ENCODE measurements around the gene GPS2. TPM values are rescaled to one million over a fixed set of nuclear protein-coding genes. Genes with fewer than 3 reads are reported as not detected.

Gene GPS2
- total RNA-seq, 4 donors from 2014 or later: 69.5 to 130 (median 100) TPM

DNA sequence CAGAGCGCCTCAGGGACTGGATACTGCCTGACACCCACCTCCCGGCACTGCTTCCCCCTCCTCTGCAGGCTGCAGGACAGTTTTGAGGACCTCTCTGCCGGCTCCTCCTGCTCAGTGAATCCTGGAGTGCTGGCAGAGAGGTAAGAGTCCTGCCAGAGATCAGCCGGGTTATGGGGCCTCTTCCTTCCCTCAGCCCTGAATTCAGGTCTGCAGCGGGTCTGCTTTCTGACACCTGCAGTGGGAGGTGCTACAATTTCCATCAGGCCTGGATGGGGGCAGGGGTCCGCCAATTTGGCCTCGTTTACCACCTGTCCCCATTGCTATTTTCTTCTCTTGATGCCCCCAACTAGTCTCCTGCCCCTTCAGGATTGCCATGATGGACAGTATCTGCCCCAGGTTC, 17.0 kb upstream of the GPS2 start:
- TF ChIP-seq POLR2A (IDR thresholded peaks at IDR 0.05): no peak
- TF ChIP-seq, protein P1, sequence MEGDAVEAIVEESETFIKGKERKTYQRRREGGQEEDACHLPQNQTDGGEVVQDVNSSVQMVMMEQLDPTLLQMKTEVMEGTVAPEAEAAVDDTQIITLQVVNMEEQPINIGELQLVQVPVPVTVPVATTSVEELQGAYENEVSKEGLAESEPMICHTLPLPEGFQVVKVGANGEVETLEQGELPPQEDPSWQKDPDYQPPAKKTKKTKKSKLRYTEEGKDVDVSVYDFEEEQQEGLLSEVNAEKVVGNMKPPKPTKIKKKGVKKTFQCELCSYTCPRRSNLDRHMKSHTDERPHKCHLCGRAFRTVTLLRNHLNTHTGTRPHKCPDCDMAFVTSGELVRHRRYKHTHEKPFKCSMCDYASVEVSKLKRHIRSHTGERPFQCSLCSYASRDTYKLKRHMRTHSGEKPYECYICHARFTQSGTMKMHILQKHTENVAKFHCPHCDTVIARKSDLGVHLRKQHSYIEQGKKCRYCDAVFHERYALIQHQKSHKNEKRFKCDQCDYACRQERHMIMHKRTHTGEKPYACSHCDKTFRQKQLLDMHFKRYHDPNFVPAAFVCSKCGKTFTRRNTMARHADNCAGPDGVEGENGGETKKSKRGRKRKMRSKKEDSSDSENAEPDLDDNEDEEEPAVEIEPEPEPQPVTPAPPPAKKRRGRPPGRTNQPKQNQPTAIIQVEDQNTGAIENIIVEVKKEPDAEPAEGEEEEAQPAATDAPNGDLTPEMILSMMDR (IDR thresholded peaks at IDR 0.05): no peak
- Histone ChIP-seq H3K36me3 (no peaks in the 10 kb centered on the region), H3K4me3 (replicated peaks in 1 of 3) (no peak overlapping the region), H3K4me1 (peaks cover 4 to 15% of the 10 kb centered on the region in 2 donors), H3K27me3 (no peaks in the 10 kb centered on the region), H3K27ac (no peak overlapping the region), H3K9me3 (no peaks in the 10 kb centered on the region)
- intact Hi-C loops (cut with DNase I): no loop called here
- WGBS, 2 donors: 49 to 50% methylated on average over 6 of the region's 7 CpGs
- DNase-seq: no peak

DNA sequence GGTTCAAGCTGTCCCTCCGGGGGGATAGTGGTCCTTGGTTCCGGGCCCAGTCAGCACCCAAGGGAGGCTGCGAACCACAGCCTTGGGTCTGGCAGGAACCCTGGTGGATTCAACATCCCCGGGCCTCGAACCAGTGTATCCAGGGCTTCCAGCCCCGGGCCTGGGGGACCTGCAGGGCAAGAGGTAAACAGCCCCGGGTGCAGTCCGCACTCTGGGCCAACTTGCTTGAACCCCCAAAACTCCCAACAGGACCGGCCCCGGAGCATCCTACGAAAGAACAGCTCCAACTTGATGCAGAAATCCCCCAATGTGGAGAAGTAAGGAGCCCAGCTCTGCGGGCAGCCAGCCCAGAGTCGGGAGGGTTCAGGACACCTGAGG, 15.5 kb upstream of the GPS2 start:
- H3K4me3 ChIP-seq (replicated peaks in 1 of 3): peak overlapping the region in 1 of 3 donors; percentile 80
- peaks cover 4 to 15% of the 10 kb centered on the region in 2 donors for H3K4me1 ChIP-seq
- intact Hi-C loops (cut with DNase I): no loop called here
- H3K27me3 ChIP-seq: no peaks in the 10 kb centered on the region
- TF ChIP-seq, protein P1 (IDR thresholded peaks at IDR 0.05): no peak
- no peak for TF ChIP-seq POLR2A (IDR thresholded peaks at IDR 0.05)
- DNase-seq: no peak
- H3K27ac ChIP-seq: peak overlapping the region in 1 of 3 donors; percentile 91
- WGBS, 2 donors: 79 to 84% methylated on average over 4 to 5 of the region's 13 CpGs
- no peaks in the 10 kb centered on the region for H3K9me3 ChIP-seq
- H3K36me3 ChIP-seq: no peaks in the 10 kb centered on the region

DNA sequence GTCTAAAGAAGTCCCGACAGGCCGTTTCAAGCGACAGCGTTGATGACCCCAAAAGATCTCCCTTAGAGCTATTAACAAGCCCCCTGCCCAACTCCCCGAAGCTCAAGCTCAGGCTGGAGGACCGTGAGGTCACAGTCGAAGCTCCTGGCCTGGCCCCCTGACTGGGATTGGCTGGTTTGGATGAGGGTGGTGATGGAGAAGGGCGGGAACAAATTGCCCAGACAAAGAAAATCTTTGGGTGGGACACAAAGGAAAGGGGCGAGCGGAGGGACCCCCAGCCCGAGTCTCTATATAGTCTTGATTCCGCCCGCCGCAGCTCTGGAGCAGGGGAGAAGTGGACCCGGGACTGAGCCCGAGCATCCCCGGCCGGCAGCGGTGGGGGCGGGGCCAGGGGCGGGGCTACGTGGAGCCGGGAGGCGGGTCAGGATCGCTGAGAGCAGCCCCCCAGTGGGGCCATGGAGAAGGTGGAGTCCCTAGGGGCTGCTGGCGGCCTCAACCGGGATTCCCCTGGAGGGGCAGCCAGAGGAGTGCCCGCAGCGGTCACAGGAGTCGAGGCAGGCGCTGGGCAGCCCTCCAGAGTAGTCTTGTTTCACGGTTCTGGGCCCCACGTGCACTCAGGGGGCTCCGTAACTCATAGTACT, 15.0 kb upstream of the GPS2 start:
- peaks cover 4 to 15% of the 10 kb centered on the region in 2 donors for H3K4me1 ChIP-seq
- 1 to 4% methylated on average over 16 to 19 of the region's 34 CpGs for WGBS, 2 donors
- no peaks in the 10 kb centered on the region for H3K27me3 ChIP-seq
- peak overlapping the region; percentile 37 to 80 (median 52) for H3K4me3 ChIP-seq (replicated peaks in 1 of 3)
- no peaks in the 10 kb centered on the region for H3K36me3 ChIP-seq
- no peaks in the 10 kb centered on the region for H3K9me3 ChIP-seq
- peak; percentile 69 to 72 for DNase-seq
- intact Hi-C loops (cut with DNase I): no loop called here
- peak overlapping the region; percentile 64 to 91 (median 78) for H3K27ac ChIP-seq
- TF ChIP-seq POLR2A (IDR thresholded peaks at IDR 0.05): no peak
- TF ChIP-seq, protein P1 (IDR thresholded peaks at IDR 0.05): no peak

DNA sequence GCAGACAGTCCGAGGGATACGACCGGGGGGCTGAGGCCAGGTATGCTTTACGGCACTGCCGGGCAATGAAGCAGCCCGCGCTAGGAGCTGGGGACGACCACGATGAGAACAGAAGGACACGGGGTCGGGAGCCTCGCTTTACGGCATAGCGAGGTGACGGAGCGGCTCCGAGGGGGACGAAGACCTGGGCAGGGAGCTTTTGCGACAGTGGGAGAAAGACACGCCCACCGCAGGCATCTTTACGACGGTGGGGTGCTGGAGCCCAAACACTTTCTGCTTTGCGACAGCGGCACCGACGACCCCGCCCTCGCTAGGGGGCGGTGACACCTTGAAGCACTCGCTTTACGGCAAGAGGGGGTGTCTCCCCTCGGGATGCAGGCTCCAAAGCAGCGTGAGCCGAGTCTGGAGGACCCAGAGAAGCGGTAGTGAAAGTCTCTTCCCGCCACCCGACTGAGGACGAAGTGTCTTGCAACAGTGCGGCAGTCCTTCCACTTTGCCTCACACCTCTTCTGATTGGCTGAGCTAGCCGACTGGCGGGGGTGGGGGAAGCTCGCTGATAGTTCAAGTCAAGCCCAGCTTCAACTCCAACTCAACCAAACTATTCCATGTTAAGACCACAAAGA, 14.3 kb upstream of the GPS2 start:
- TF ChIP-seq POLR2A (IDR thresholded peaks at IDR 0.05): peak; percentile 61 to 86
- TF ChIP-seq, protein P1 (IDR thresholded peaks at IDR 0.05): peak in 1 of 6 experiments; percentile 4
- peak; percentile 98 to 99 for DNase-seq
- H3K4me3 ChIP-seq (replicated peaks in 1 of 3): peak overlapping the region; percentile 37 to 80 (median 66)
- H3K27ac ChIP-seq: peak overlapping the region; percentile 64 to 91 (median 78)
- peaks cover 3 to 4% of the 10 kb centered on the region in 2 donors for H3K36me3 ChIP-seq
- H3K4me1 ChIP-seq: peaks cover 4 to 15% of the 10 kb centered on the region in 2 donors
- H3K9me3 ChIP-seq: no peaks in the 10 kb centered on the region
- intact Hi-C loops (cut with DNase I): no loop called here
- H3K27me3 ChIP-seq: no peaks in the 10 kb centered on the region
- WGBS, 2 donors: 0 to 1% methylated on average over 24 to 26 of the region's 43 CpGs

DNA sequence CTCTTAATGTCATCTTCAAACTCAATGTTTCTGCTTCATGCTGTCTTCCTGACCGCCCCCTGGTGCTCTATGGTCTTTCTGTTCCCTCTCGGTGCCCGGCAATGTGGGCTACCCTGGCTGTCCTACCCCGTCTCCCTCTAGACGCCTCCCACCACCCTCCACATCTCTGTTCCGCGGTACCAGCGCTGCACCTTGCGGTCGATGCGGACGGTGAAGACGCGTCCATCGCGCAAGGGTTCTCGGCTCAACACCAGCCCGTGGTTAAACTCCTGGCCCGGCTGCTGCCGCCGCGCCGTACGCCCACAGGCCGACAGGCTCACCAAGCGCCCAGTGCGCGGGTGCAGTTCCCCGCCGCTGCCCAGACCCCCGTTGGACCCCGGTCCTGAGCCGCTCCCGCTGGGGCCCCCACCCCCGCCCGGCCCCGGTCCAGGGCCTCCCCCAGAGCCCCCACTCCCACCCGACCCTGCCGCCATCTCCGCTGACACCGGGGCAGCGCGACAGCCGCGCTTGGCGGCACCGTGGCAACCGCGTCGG, 13.7 kb upstream of the GPS2 start, which contains the start of gene NEURL4:
TSS of gene NEURL4 (minus strand) at position 496 of the 534 bp plus-strand sequence. CDS start at position 473, 23 bp downstream.
- Histone ChIP-seq H3K4me1 (peaks cover 4 to 15% of the 10 kb centered on the region in 2 donors), H3K36me3 (peaks cover 9 to 10% of the 10 kb centered on the region in 2 donors), H3K9me3 (no peaks in the 10 kb centered on the region), H3K27me3 (no peaks in the 10 kb centered on the region), H3K4me3 (replicated peaks in 1 of 3) (peak within 1 kb of the TSS; percentile 37 to 80 (median 66)), H3K27ac (peak within 1 kb of the TSS; percentile 64 to 91 (median 78))
- intact Hi-C loops (cut with DNase I): no loop called here
- no peak for TF ChIP-seq POLR2A (IDR thresholded peaks at IDR 0.05)
- TF ChIP-seq, protein P1 (IDR thresholded peaks at IDR 0.05): no peak
- WGBS, 2 donors: 0 to 1% methylated on average over 17 to 27 of the region's 50 CpGs
- DNase-seq: no peak
